Measurements from ENCODE around the gene ZNF75A. TPM values are rescaled to one million over a fixed set of nuclear protein-coding genes. Genes with fewer than 3 reads are reported as not detected.

ZNF75A gene
- total and polyA plus RNA-seq, 9 of the 15 experiments (the other 6 are each of a cell fraction or from before 2014, with no cell fraction given) = 7.2 to 24.5 (median 17.1) TPM

DNA sequence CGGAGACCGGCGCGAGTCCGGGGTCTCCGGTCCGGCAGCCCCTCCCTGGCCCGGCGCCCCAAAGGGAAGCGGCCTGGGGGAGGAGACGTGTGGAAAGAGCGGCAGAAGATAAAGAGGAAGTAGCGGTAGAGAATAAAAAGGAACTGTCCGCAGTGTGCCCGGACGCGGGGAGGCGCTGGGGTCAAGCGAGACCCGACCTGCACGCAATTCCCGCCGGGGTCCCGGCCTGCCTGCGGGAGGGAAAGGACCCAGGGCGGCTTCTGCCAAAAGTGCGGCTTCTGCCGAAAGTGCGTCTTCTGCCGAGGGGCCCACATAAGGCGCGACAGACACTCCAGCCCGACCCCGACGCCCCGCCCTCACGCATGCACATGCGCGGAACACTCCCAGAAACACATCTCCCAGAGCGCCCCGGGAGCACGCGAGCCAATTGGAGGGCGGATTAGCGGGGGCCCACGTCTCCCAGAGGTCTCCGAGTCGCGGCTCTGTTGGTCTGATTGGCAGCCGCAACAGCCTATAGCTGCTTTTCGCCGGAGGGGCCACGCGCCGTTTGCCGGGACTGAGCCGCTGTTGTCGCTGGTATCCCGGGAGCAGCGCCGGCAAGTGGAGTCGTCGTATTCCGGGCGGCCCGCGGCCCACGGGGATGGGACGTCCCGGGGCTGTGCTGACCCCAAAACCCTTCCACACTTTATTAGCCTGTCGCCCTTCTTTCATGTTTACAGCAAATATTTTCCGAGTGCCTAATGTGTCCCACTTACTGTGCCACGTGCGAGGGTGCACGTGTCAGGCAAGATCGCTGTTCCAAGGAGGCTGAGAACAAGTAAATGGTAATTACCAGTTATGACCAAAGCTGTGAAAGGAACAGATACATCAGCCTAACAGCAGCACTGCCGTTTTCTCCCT, 40.9 kb upstream of the ZNF75A start (continued):
- TF ChIP-seq, protein P1, sequence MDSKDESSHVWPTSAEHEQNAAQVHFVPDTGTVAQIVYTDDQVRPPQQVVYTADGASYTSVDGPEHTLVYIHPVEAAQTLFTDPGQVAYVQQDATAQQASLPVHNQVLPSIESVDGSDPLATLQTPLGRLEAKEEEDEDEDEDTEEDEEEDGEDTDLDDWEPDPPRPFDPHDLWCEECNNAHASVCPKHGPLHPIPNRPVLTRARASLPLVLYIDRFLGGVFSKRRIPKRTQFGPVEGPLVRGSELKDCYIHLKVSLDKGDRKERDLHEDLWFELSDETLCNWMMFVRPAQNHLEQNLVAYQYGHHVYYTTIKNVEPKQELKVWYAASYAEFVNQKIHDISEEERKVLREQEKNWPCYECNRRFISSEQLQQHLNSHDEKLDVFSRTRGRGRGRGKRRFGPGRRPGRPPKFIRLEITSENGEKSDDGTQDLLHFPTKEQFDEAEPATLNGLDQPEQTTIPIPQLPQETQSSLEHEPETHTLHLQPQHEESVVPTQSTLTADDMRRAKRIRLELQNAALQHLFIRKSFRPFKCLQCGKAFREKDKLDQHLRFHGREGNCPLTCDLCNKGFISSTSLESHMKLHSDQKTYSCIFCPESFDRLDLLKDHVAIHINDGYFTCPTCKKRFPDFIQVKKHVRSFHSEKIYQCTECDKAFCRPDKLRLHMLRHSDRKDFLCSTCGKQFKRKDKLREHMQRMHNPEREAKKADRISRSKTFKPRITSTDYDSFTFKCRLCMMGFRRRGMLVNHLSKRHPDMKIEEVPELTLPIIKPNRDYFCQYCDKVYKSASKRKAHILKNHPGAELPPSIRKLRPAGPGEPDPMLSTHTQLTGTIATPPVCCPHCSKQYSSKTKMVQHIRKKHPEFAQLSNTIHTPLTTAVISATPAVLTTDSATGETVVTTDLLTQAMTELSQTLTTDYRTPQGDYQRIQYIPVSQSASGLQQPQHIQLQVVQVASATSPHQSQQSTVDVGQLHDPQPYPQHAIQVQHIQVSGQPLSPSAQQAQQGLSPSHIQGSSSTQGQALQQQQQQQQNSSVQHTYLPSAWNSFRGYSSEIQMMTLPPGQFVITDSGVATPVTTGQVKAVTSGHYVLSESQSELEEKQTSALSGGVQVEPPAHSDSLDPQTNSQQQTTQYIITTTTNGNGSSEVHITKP (IDR thresholded peaks at IDR 0.05; ENCODE audit: partially characterized antibody) = no peak
- TF ChIP-seq SP1 (CRISPR knock-in tag; IDR thresholded peaks at IDR 0.05) (peak; percentile 33; the same call in 1 of the 2 replicates), HDAC1 (IDR thresholded peaks at IDR 0.05) (peak in 1 of 2 experiments; percentile 97; a peak in 2 of 4 replicates), NR2C1 (IDR thresholded peaks at IDR 0.05) (peak; percentile 60; the same call in 1 of the 2 replicates), NR2C1 (tag; IDR thresholded peaks at IDR 0.05) (0 out of 2 replicates have a peak, but pooled peaks have one; percentile 44), TRIM28 (IDR thresholded peaks at IDR 0.05) (0 out of 2 replicates have a peak, but pooled peaks have one; percentile 16), XRCC5 (IDR thresholded peaks at IDR 0.05; ENCODE audit: low read depth, low read length) (no peak; the same call in 1 of the 2 replicates), ZSCAN29 (IDR thresholded peaks at IDR 0.05) (no peak)
